GM21529 (cell line): ENCODE results near the gene ZNF513.
"Not testable (repeated sequence)": the region's sequence is repeated elsewhere in the genome, so short reads cannot be mapped to it uniquely, and the experiment has no call there.

Experiments used
- ATAC-seq: cut with Tn5 transposase; IDR thresholded peaks from one replicate; pipeline ENCODE4 v1.9.1; 2021; ENCODE audit not compliant: unreplicated experiment

Gene ZNF513

GRCh38 chr2:27380626-27381545, at the start of gene ZNF513:
ZNF513 (minus strand) TSS chr2:27380734; CDS start chr2:27380526, 208 bp downstream.
- peak; percentile 87 for ATAC-seq

GRCh38 chr2:27428978-27429541, 48.5 kb upstream of the ZNF513 start:
- ATAC-seq = peak; percentile 65

GRCh38 chr2:27428213-27428977, 47.9 kb upstream of the ZNF513 start, which contains the start of gene NRBP1:
NRBP1 (plus strand) TSS chr2:27428631; CDS start chr2:27433274, 4,643 bp downstream.
- peak; percentile 87 for ATAC-seq

- no peak for ATAC-seq
Measured at GRCh38 chr2:27427863-27428212, 47.3 kb upstream of the ZNF513 start.

- ATAC-seq = not testable (repeated sequence)
Measured at GRCh38 chr2:27425039-27425438, 44.5 kb upstream of the ZNF513 start.

- no peak for ATAC-seq
Measured at GRCh38 chr2:27422958-27423357, 42.4 kb upstream of the ZNF513 start.

GRCh38 chr2:27421660-27422250, 41.2 kb upstream of the ZNF513 start:
- ATAC-seq = no peak

GRCh38 chr2:27420996-27421395, 40.5 kb upstream of the ZNF513 start:
- no peak for ATAC-seq

- no peak for ATAC-seq
Measured at GRCh38 chr2:27416151-27416550, 35.6 kb upstream of the ZNF513 start.

GRCh38 chr2:27412419-27413152, 32.1 kb upstream of the ZNF513 start:
- no peak for ATAC-seq

GRCh38 chr2:27409321-27410073, 29.0 kb upstream of the ZNF513 start, which contains the start of gene PPM1G:
PPM1G (minus strand) TSS chr2:27409591; CDS start chr2:27409422, 169 bp downstream.
- peak; percentile 94 for ATAC-seq

GRCh38 chr2:27408601-27409320, 28.2 kb upstream of the ZNF513 start:
- peak; percentile 36 for ATAC-seq

- no peak for ATAC-seq
Measured at GRCh38 chr2:27407798-27408491, 27.4 kb upstream of the ZNF513 start.

GRCh38 chr2:27400348-27401135, 20.0 kb upstream of the ZNF513 start:
- ATAC-seq = no peak

- no peak for ATAC-seq
Measured at GRCh38 chr2:27398962-27399361, 18.4 kb upstream of the ZNF513 start.

GRCh38 chr2:27393225-27393624, 12.7 kb upstream of the ZNF513 start:
- ATAC-seq = no peak

- no peak for ATAC-seq
Measured at GRCh38 chr2:27390822-27391679, 10.5 kb upstream of the ZNF513 start.
